PC-3 (cell line): ENCODE measurements around the gene RABL3. TPM values are rescaled to one million over a fixed set of nuclear protein-coding genes. Genes with fewer than 3 reads are reported as not detected.

Experiments used
- ATAC-seq: fragments of 200-7000 bp; cut with Tn5 transposase; 2 replicates; pipeline ENCODE4 v1.9.1; 2020; ENCODE audit warnings: mild to moderate bottlenecking, moderate library complexity
- BruUV-seq: library from RNA; stranded (reverse); fragments of 400-500 nt; replicated peaks from 2 replicates; lab custom pipeline; 2021; lab: Mats Ljungman, UMichigan
- CTCF ChIA-PET: fragments of 300-600 bp; sonication (Branson Sonifier 250); formaldehyde crosslinking; loops from one replicate; lab custom pipeline; 2022; ENCODE audit warnings: antibody characterized with exemption; lab: Charles Lee
- POLR2A ChIA-PET: fragments of 300-600 bp; sonication (Branson Sonifier 250); formaldehyde crosslinking; loops from one replicate; lab custom pipeline; 2022; ENCODE audit warnings: antibody characterized with exemption; ENCODE audit not compliant: unreplicated experiment; lab: Charles Lee
- DNase-seq: peaks from one replicate; pipeline ENCODE4 v3.0.0-alpha.2; 2015
- H2AFZ ChIP-seq: fragments of 300-600 bp; sonication (generic); 2 replicates; pipeline ENCODE4 v1.6.0; 2016; ENCODE audit warnings: antibody characterized with exemption, low read length
- H3F3A ChIP-seq: fragments of 300-600 bp; sonication (generic); one replicate; pipeline ENCODE4 v1.6.0; 2017; ENCODE audit warnings: antibody characterized with exemption, low read length, control low read depth, mild to moderate bottlenecking; ENCODE audit not compliant: unreplicated experiment
- H3K27ac ChIP-seq: fragments of 300-600 bp; sonication (generic); 2 replicates; pipeline ENCODE4 v1.5.1; 2016; ENCODE audit warnings: mild to moderate bottlenecking, low read length
- H3K27me3 ChIP-seq: fragments of 300-600 bp; sonication (generic); 2 replicates; pipeline ENCODE4 v1.6.1; 2016; ENCODE audit warnings: low read length, mixed read lengths
- H3K36me3 ChIP-seq: fragments of 300-600 bp; sonication (generic); 2 replicates; pipeline ENCODE4 v1.6.1; 2016; ENCODE audit warnings: low read depth, mixed run types, low read length, mixed read lengths
- H3K4me1 ChIP-seq: fragments of 300-600 bp; sonication (generic); 2 replicates; pipeline ENCODE4 v1.5.1; 2016; ENCODE audit warnings: low read length; ENCODE audit not compliant: insufficient read depth
- H3K4me2 ChIP-seq: fragments of 300-600 bp; sonication (generic); 2 replicates; pipeline ENCODE4 v1.6.0; 2016; ENCODE audit warnings: low read length
- H3K4me3 ChIP-seq: fragments of 300-600 bp; sonication (generic); 2 replicates; pipeline ENCODE4 v1.5.1; 2016; ENCODE audit warnings: mild to moderate bottlenecking, low read length, mixed read lengths
- H3K79me2 ChIP-seq: fragments of 300-600 bp; sonication (generic); 2 replicates; pipeline ENCODE4 v1.6.1; 2017; ENCODE audit warnings: low read length, mixed read lengths
- H3K9ac ChIP-seq: fragments of 300-600 bp; sonication (generic); 2 replicates; pipeline ENCODE4 v1.6.0; 2016; ENCODE audit warnings: mild to moderate bottlenecking, low read length
- H3K9me2 ChIP-seq: fragments of 300-600 bp; sonication (generic); replicated peaks from 2 replicates; pipeline ENCODE4 v1.6.1; 2016; ENCODE audit warnings: mixed run types, low read length, mixed read lengths
- H3K9me3 ChIP-seq: fragments of 300-600 bp; sonication (generic); 2 replicates; pipeline ENCODE4 v1.6.1; 2016; ENCODE audit warnings: low read length, mixed read lengths
- H4K20me1 ChIP-seq: fragments of 300-600 bp; sonication (generic); 2 replicates; pipeline ENCODE4 v1.6.1; 2016; ENCODE audit warnings: low read length, mixed read lengths
- EZH2 ChIP-seq: fragments of 300-600 bp; sonication (generic); IDR thresholded peaks from one replicate; pipeline ENCODE4 v1.6.1; 2017; ENCODE audit warnings: antibody characterized with exemption, mild to moderate bottlenecking, low read length; ENCODE audit not compliant: unreplicated experiment
- EZH2phosphoT487 ChIP-seq: fragments of 300-600 bp; sonication (generic); IDR thresholded peaks from 2 replicates; pipeline ENCODE4 v1.6.1; 2018; ENCODE audit warnings: mild to moderate bottlenecking, antibody characterized with exemption, low read length, borderline replicate concordance
- intact Hi-C: fragments of 100-400 bp; cut with micrococcal nuclease; formaldehyde crosslinking; loops from 2 replicates; pipeline ENCODE4 v1.9.0; 2023
- total RNA-seq: library from RNA; depleted of rRNA; stranded (reverse); fragments of >200 nt; gene quantifications from 2 replicates; pipeline ENCODE4 v1.2.3, GENCODE V29; 2014; rRNA removed
- TF ChIP-seq, protein P1 (sequence below): fragments of 300-600 bp; sonication (generic); conservative IDR thresholded peaks from 2 replicates; pipeline ENCODE4 v1.5.1; 2017; ENCODE audit warnings: antibody characterized with exemption, low read depth, mild to moderate bottlenecking, low read length

The RABL3 gene
- total RNA-seq, 1 experiment from 2014 or later = 24.3 TPM

DNA sequence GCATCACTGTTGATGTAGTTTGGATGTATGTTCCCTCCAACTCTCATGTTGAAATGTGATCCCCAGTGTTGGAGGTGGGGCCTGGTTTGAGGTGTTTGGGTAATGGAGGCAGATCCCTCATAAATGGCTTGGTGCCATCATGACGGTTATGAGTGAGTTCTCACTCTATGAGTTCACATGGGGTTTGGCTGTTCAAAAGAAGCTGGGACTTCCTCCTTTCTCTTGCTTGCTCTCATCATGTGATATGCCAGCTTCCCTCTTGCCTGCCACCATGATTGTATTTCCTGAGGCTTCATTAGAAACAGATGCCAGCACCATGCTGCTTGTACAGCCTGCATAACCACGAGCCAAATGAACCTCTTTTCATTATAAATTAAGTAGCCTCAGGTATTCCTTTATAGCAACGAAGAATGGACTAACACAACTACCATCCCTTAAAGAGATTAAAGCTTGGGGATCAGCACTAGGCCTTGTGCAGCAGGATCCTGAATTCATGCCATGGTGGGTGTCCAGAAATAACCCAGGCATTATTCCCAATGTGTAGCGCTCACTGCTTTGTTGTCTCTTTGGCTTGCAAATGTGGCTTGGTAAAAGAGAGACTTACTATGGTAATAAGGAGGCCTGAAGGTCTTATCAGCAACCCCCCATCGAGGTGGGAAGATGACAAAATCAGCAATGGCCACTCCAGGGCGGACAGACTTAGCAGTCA lies 104.3 kb downstream of the RABL3 start:
- no peak overlapping the region for H3K27ac ChIP-seq
- H3K4me1 ChIP-seq = no peaks in the 10 kb centered on the region
- TF ChIP-seq, protein P1, sequence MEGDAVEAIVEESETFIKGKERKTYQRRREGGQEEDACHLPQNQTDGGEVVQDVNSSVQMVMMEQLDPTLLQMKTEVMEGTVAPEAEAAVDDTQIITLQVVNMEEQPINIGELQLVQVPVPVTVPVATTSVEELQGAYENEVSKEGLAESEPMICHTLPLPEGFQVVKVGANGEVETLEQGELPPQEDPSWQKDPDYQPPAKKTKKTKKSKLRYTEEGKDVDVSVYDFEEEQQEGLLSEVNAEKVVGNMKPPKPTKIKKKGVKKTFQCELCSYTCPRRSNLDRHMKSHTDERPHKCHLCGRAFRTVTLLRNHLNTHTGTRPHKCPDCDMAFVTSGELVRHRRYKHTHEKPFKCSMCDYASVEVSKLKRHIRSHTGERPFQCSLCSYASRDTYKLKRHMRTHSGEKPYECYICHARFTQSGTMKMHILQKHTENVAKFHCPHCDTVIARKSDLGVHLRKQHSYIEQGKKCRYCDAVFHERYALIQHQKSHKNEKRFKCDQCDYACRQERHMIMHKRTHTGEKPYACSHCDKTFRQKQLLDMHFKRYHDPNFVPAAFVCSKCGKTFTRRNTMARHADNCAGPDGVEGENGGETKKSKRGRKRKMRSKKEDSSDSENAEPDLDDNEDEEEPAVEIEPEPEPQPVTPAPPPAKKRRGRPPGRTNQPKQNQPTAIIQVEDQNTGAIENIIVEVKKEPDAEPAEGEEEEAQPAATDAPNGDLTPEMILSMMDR = no peak
- no peak for TF ChIP-seq EZH2phosphoT487
- DNase-seq = no peak
- CTCF ChIA-PET = no interaction called here
- H2AFZ ChIP-seq = no peak overlapping the region
- no peak for ATAC-seq
- no peak overlapping the region for H3K9ac ChIP-seq
- no peaks in the 10 kb centered on the region for H3K36me3 ChIP-seq
- H3K27me3 ChIP-seq = no peaks in the 10 kb centered on the region
- no peaks in the 10 kb centered on the region for H3K79me2 ChIP-seq
- H3K4me2 ChIP-seq = no peak overlapping the region
- H3F3A ChIP-seq = no peaks in the 10 kb centered on the region
- no peaks in the 10 kb centered on the region for H3K9me3 ChIP-seq
- H4K20me1 ChIP-seq = no peaks in the 10 kb centered on the region
- intact Hi-C loops = no loop called here
- no TSS peak for BruUV-seq
- H3K9me2 ChIP-seq = no peaks in the 10 kb centered on the region
- H3K4me3 ChIP-seq = no peak overlapping the region
- POLR2A ChIA-PET = no interaction called here

DNA sequence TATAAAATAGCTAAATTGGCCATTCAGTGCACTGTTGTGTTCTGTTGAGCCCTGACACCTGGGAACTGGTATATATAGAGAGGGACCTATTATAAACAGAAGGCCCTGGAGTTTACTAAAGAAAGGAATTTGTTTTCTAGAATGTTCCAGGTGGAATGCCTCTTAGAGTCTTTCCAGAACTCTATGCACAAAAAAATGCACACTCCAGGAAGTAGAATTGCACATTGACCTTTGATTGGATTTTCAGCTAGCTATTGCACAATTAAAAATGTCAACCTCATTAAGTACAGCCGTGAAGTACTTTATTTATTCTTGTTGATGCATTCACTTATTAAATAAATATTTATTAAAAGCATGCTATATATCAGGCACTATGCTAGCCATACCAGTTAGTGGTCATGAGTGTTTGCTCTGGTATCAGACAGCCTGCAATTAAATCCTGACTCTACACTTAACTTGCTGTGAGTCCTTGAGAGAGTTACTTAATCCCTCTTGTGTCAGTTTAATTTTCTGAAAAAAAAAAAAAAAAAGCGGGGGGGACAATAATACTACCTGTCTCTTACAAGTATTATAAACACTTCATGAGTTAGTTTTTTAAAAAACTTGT lies 105.4 kb downstream of the RABL3 start:
- no peaks in the 10 kb centered on the region for H3F3A ChIP-seq
- no peaks in the 10 kb centered on the region for H3K27me3 ChIP-seq
- intact Hi-C loops = no loop called here
- no peaks in the 10 kb centered on the region for H3K9me2 ChIP-seq
- H3K36me3 ChIP-seq = no peaks in the 10 kb centered on the region
- no peak for ATAC-seq
- DNase-seq = no peak
- H3K4me1 ChIP-seq = no peaks in the 10 kb centered on the region
- POLR2A ChIA-PET = no interaction called here
- H3K4me2 ChIP-seq = no peak overlapping the region
- H3K9ac ChIP-seq = no peak overlapping the region
- BruUV-seq = no TSS peak
- H3K79me2 ChIP-seq = no peaks in the 10 kb centered on the region
- no peak overlapping the region for H3K4me3 ChIP-seq
- no peaks in the 10 kb centered on the region for H4K20me1 ChIP-seq
- CTCF ChIA-PET = no interaction called here
- no peak for TF ChIP-seq EZH2phosphoT487
- TF ChIP-seq EZH2 = no peak
- TF ChIP-seq, protein P1 = no peak
- H2AFZ ChIP-seq = no peak overlapping the region
- no peaks in the 10 kb centered on the region for H3K9me3 ChIP-seq
- H3K27ac ChIP-seq = no peak overlapping the region

Other genes starting within 250 kb of the RABL3 start
- 239 and 283 TPM in 2 replicates for gene NDUFB4, start 146.2 kb downstream of the RABL3 start, total RNA-seq
- gene HGD, start 60.3 kb downstream of the RABL3 start, total RNA-seq = 0.11 and 1.4 TPM in 2 replicates
- gene GTF2E1, start 228 bp upstream of the RABL3 start, total RNA-seq = 10.7 and 15.2 TPM in 2 replicates
- gene STXBP5L, start 165.7 kb upstream of the RABL3 start, total RNA-seq = not detected in 2 replicates